ENCODE data around the gene CFAP47. TPM values are rescaled to one million over a fixed set of nuclear protein-coding genes. Genes with fewer than 3 reads are reported as not detected.

Gene CFAP47
- total RNA-seq, 2 experiments from 2014 or later = not detected

DNA sequence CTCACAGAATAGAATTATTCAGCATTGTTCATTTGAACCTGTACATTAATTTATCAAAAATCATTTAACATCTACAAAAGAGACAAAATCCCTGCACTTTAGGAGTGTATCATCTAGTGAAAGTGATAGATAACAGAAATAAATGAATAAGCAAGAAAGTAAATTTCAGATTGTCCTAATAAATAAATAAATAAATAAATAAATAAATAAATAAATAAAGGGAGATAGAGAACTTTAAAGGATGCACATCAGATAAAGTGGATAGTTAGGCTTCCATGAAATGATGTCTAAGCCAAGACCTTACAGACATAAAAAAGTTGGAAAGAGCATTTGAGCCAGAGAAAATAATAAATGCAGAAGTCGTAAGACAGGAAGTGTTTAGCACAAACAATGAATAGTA is 444.7 kb downstream of the CFAP47 start:
- no peak overlapping the region for H3K27ac ChIP-seq (ENCODE audit: low read depth, low read length, poor library complexity, severe bottlenecking)
- BruUV-seq (replicated peaks) = no TSS peak
- no peak for DNase-seq (ENCODE audit: low spot score)
- no peaks in the 10 kb centered on the region for H3K9me3 ChIP-seq (ENCODE audit: low read length)
- no peak for TF ChIP-seq EZH2phosphoT487 (IDR thresholded peaks at IDR 0.05; ENCODE audit: borderline replicate concordance, low read depth, low read length)
- TF ChIP-seq, protein P1, sequence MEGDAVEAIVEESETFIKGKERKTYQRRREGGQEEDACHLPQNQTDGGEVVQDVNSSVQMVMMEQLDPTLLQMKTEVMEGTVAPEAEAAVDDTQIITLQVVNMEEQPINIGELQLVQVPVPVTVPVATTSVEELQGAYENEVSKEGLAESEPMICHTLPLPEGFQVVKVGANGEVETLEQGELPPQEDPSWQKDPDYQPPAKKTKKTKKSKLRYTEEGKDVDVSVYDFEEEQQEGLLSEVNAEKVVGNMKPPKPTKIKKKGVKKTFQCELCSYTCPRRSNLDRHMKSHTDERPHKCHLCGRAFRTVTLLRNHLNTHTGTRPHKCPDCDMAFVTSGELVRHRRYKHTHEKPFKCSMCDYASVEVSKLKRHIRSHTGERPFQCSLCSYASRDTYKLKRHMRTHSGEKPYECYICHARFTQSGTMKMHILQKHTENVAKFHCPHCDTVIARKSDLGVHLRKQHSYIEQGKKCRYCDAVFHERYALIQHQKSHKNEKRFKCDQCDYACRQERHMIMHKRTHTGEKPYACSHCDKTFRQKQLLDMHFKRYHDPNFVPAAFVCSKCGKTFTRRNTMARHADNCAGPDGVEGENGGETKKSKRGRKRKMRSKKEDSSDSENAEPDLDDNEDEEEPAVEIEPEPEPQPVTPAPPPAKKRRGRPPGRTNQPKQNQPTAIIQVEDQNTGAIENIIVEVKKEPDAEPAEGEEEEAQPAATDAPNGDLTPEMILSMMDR (conservative IDR thresholded peaks at IDR 0.05; ENCODE audit: low read length) = no peak
- no peaks in the 10 kb centered on the region for H3K36me3 ChIP-seq (ENCODE audit: insufficient read depth, low read length)
- no peak overlapping the region for H3K4me3 ChIP-seq (ENCODE audit: low read depth, low read length, poor library complexity, severe bottlenecking)
- H3K4me1 ChIP-seq (ENCODE audit: insufficient read depth, low read length, poor library complexity, severe bottlenecking) = no peaks in the 10 kb centered on the region
- ChIA-PET POLR2A (no interaction called here), CTCF (ENCODE audit: unreplicated experiment) (no interaction called here)
- no peak overlapping the region for H3K4me2 ChIP-seq (ENCODE audit: low read length)
- no peaks in the 10 kb centered on the region for H3K9me2 ChIP-seq (ENCODE audit: insufficient read depth, low read length)
- no peak overlapping the region for H2AFZ ChIP-seq (ENCODE audit: low read length)
- H4K20me1 ChIP-seq (ENCODE audit: insufficient read depth, low read length) = no peaks in the 10 kb centered on the region
- H3K79me2 ChIP-seq (ENCODE audit: insufficient read depth, low read depth, low read length) = no peaks in the 10 kb centered on the region
- intact Hi-C loops (cut with micrococcal nuclease; ENCODE audit: unreplicated experiment) = no loop called here

DNA sequence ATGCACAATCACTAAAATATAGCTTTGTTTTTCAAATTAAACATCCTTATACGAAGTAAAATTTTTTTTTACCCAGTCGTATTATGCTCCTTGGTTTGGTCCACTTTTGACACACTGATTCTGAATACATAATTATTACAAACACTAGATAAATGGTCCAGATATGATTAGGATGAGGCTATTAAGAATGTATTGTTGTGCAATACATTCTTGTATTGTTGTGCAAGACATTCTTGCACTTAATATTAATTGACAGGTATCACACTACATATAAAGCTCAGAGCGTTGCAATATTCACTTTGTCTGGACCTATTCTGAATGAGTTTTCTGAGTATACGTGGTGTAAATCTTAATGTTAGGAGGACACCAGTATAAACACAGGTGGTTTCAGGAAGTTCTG is 464.0 kb downstream of the CFAP47 start:
- ChIA-PET CTCF (ENCODE audit: unreplicated experiment) (no interaction called here), POLR2A (no interaction called here)
- no peaks in the 10 kb centered on the region for H3K9me3 ChIP-seq (ENCODE audit: low read length)
- no peak overlapping the region for H3K27ac ChIP-seq (ENCODE audit: low read depth, low read length, poor library complexity, severe bottlenecking)
- H3K4me3 ChIP-seq (ENCODE audit: low read depth, low read length, poor library complexity, severe bottlenecking) = no peak overlapping the region
- H4K20me1 ChIP-seq (ENCODE audit: insufficient read depth, low read length) = no peaks in the 10 kb centered on the region
- no peaks in the 10 kb centered on the region for H3K79me2 ChIP-seq (ENCODE audit: insufficient read depth, low read depth, low read length)
- TF ChIP-seq EZH2phosphoT487 (IDR thresholded peaks at IDR 0.05; ENCODE audit: borderline replicate concordance, low read depth, low read length) = no peak
- TF ChIP-seq, protein P1 (conservative IDR thresholded peaks at IDR 0.05; ENCODE audit: low read length) = no peak
- H2AFZ ChIP-seq (ENCODE audit: low read length) = no peak overlapping the region
- H3K36me3 ChIP-seq (ENCODE audit: insufficient read depth, low read length) = no peaks in the 10 kb centered on the region
- no peaks in the 10 kb centered on the region for H3K4me1 ChIP-seq (ENCODE audit: insufficient read depth, low read length, poor library complexity, severe bottlenecking)
- no peaks in the 10 kb centered on the region for H3K9me2 ChIP-seq (ENCODE audit: insufficient read depth, low read length)
- no peak overlapping the region for H3K4me2 ChIP-seq (ENCODE audit: low read length)
- BruUV-seq (replicated peaks) = no TSS peak
- no peak for DNase-seq (ENCODE audit: low spot score)
- intact Hi-C loops (cut with micrococcal nuclease; ENCODE audit: unreplicated experiment) = no loop called here

DNA sequence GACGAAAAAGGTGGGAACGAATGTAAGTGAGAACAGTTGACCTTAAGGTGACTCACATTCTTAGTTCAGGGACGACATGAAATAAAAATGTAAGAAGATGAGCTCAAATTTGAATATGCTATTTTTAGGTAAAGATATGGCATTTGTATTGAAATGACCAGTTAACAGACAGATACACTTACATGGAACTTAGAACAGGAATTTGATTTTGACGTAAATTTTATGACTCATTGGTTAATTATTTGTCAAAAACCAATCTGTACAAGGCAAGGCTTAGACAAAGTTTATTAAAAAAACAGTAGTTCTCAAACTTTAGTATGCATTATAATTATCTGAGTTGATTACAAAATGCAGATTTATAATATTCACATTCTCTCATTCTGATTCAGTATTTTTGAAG is 469.4 kb downstream of the CFAP47 start:
- DNase-seq (ENCODE audit: low spot score) = no peak
- POLR2A ChIA-PET = no interaction called here
- no peak for TF ChIP-seq EZH2phosphoT487 (IDR thresholded peaks at IDR 0.05; ENCODE audit: borderline replicate concordance, low read depth, low read length)
- TF ChIP-seq, protein P1 (conservative IDR thresholded peaks at IDR 0.05; ENCODE audit: low read length) = no peak

More for the DNA sequence above, 469.4 kb downstream of the CFAP47 start:
- Histone ChIP-seq H4K20me1 (ENCODE audit: insufficient read depth, low read length) (no peaks in the 10 kb centered on the region), H3K9me2 (ENCODE audit: insufficient read depth, low read length) (no peaks in the 10 kb centered on the region), H3K4me2 (ENCODE audit: low read length) (no peak overlapping the region), H3K27ac (ENCODE audit: low read depth, low read length, poor library complexity, severe bottlenecking) (no peak overlapping the region), H3K79me2 (ENCODE audit: insufficient read depth, low read depth, low read length) (no peaks in the 10 kb centered on the region), H3K4me1 (ENCODE audit: insufficient read depth, low read length, poor library complexity, severe bottlenecking) (no peaks in the 10 kb centered on the region), H2AFZ (ENCODE audit: low read length) (no peak overlapping the region), H3K4me3 (ENCODE audit: low read depth, low read length, poor library complexity, severe bottlenecking) (no peak overlapping the region), H3K9me3 (ENCODE audit: low read length) (no peaks in the 10 kb centered on the region), H3K36me3 (ENCODE audit: insufficient read depth, low read length) (no peaks in the 10 kb centered on the region)
- BruUV-seq (replicated peaks) = no TSS peak
- CTCF ChIA-PET (ENCODE audit: unreplicated experiment) = no interaction called here
- intact Hi-C loops (cut with micrococcal nuclease; ENCODE audit: unreplicated experiment) = no loop called here

Data from OCI-LY7 (cell line).